CD4-positive, alpha-beta T cell treated with Interleukin-17A for 1 hour (primary cell): ENCODE results near the gene CDK8.

ENCODE experiments used
- DNase-seq: peaks from one replicate; pipeline ENCODE4 v3.0.0-alpha.2; 2020

The CDK8 gene

DNA sequence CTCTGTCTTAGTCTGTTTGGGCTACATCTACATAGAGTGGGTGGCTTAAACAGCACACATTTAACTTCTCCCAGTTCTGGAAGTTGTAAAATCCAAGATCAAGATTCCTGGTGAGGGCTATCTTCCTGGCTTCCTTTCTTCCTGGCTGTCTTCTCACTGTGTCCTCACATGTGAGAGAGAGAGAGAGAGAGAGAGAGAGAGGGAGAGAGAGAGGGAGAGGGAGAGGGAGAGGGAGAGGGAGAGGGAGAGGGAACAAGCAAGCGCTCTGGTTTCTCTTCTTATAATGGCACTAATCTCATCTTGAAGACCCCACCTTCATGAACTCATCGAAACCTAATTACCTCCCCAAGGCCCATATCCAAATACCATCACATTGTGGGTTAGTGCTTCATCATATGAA is 69.2 kb downstream of the CDK8 start:
- no peak for DNase-seq

DNA sequence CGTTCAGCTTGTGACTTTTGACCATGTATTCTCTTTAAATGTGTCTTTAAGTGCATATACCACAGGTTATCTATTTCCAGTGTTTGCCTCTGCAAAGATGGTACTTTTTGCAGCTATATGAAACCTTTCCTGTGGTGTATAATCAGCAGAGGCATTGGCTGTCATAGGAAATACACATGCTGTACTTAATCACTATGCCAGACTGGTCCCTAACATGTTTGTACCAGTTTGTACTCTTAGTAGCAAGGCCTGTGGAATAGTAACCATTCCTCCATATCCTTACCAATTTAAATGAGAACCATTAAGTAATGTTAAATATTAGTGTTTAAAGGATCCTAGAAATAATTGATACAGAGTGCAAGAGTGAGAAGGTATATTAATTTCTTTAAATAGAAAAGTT is 69.8 kb downstream of the CDK8 start:
- DNase-seq, result no peak

GRCh38 chr13:26324294-26324693 is 70.4 kb downstream of the CDK8 start:
- DNase-seq, result no peak

DNA sequence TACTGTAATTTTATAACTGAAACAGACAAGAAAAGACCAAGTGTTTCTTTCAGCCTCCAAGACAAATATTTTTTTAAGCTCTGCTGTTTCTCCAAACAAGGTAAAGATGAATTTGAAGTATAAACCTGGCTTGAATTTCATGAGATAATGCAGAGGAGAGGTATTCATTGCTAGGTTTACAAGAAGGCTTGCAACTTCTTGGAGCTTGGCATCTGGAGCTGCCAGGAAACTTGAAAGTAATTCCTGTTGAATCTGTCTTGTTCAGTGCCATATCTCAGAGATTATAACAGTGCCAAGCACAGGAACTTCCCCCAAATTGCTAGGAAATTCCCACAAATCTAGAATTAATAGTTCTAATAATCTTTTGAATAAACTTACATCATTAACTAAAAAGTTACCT is 70.9 kb downstream of the CDK8 start:
- DNase-seq, result no peak

DNA sequence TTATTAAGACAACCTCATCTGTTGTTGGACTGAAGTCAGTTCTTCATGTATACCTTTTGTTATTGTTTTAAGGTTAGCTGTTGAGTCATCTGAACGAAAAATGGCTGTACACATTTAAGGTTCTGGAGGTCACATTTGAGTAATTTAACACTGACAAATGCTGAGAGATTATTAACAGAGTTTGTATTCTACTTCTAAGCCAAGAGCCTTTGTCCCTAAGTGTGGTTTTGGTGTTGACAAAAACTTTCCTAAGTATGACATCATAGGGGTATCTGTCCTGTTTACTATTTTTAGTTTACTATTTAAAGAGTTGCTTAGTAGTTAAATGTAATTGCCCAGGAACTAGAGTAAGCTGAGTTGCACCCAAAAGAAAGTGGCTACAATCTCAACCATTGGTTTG is 71.9 kb downstream of the CDK8 start:
- no peak for DNase-seq

GRCh38 chr13:26326562-26326961 is 72.6 kb downstream of the CDK8 start:
- no peak for DNase-seq

- no peak for DNase-seq
Observed at GRCh38 chr13:26327940-26328725, 74.2 kb downstream of the CDK8 start.

- DNase-seq, result no peak
Observed at GRCh38 chr13:26335158-26335557, 81.2 kb downstream of the CDK8 start.

DNA sequence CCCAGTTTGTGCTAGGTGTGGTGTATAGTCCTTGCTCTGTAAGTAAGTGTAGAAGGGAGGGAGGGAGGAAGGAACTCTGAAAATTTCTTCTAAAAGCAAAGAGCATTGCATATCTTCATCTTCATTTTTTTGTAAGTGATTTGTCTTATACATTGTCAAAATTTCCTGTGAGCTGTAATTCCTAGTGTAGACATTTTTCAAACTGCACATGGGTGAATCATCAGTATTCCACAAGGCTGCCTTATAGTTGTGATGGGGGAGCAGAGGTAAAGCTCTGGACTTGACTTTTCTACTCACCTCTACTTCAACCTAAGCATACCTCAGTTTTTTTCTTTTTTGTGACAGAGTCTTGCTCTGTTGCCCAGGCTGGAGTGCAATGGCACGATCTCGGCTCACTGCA is 86.9 kb downstream of the CDK8 start:
- DNase-seq, result no peak

DNA sequence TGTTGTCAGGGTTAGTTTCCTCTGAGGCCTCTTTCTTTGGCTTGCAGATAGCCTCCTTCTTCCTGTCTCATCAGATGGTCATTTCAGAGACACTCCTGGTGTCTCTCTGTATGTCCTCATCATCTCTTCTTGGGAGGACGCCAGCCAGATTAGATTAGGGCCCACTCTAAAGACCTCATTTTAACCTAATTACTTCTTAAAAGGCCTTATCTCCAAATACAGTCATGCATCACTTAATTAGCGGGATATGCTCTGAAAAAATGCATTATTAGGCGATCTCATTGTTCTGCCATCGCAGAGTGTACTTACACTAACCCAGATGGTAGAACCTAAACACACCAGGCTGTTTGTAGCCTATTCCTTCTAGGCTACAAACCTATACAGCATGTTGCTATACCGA is 89.0 kb downstream of the CDK8 start:
- DNase-seq, result no peak

GRCh38 chr13:26343816-26344215 is 89.9 kb downstream of the CDK8 start:
- DNase-seq, result no peak

- DNase-seq, result no peak
Observed at GRCh38 chr13:26344980-26345379, 91.1 kb downstream of the CDK8 start.

- DNase-seq, result no peak
Observed at GRCh38 chr13:26348966-26349365, 95.0 kb downstream of the CDK8 start.

- no peak for DNase-seq
Observed at GRCh38 chr13:26362261-26362660, 108.3 kb downstream of the CDK8 start.

DNA sequence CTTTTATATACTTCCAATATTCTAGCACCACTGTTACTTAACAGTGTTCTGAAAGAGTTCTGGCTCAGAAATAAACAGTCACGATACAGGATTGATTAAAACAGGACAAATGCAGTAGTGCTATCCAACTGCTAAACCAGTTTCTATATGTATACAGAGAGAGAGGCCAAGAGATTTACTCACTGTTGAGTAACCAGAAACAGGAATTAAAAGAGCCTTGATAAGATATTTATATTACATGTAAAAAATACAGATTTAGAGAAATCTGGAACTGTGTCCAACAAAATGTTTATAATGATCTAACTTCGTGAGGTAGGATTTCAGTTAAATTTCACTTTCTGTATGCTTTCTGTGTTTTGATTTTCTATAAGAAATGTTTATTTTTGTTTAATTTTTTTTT is 116.6 kb downstream of the CDK8 start:
- DNase-seq, result no peak

GRCh38 chr13:26372747-26373146 is 118.8 kb downstream of the CDK8 start:
- peak; percentile 5 for DNase-seq

DNA sequence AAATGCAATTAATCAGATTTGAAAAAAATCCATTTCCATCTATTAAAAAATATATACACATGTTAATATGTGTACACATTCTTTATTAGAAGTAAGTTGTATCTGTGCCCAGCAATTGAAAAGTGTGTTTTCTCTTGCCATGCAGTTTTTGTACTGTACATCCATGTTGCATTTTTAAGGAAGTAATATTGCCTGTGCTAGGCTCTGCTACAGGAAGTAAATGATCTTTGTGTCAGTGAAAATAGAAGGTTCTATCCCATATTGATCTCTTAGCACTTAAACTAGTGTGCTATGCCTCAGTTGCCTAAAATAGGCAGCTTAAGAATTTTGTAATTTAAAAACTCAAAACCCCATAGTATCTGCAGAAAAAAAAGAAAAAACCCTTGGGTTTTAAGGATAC is 122.5 kb downstream of the CDK8 start:
- DNase-seq, result no peak

DNA sequence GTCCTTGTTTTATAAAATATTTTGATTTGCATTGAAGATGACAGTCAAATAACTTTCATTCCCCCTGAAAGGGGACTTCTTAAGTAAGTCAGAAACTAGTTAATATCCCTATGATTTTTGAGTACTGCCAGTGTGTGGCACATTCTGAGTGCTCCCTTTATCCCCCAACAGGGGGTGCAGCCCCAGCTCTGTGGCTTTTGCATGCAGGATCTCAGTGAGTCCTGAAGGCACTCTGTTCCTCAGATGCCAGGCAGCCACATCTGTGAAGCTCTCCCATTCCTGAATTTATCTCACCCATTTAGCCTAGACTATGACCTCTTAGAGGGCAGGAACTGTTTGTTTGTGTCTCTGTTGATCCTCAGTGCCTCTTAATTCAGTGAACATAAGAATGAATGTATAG is 123.1 kb downstream of the CDK8 start:
- no peak for DNase-seq

DNA sequence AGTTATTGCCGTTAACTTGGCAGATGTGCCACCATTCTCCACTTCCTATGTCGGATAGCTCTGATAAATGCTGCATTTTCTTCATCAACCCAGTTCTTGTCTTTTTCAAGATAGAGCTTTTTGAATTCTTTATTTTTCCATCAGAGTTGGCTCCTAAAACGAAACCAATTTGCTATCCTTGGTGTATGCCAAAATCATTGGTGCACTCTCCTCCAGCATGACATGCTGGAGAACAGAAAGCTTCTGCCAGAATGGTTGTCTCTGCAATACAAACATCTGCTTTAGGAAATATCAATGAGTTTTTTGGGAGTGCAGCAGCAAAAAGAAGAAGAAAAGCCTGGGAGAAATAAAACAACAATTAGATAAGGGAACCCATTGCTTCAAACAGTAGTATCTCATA is 124.2 kb downstream of the CDK8 start:
- no peak for DNase-seq

DNA sequence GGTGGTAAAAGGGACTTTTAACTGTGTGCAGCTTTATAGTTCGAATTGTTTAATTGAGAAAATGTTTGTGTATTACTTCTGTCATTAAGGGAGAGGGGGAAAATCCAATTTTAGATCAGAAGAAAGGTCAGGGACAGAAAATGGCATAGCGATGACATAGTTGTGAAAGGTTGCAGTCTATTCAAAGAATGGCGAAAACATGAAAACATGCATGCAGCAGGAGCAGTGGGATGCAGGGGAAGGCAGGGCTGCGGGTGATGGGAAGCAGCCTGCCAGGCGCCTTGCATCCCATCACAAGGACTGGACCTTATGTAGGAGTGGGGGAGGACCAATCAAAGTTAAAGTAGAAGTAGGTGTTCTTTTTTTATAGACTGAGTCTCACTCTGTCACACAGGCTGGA is 125.9 kb downstream of the CDK8 start:
- no peak for DNase-seq

- no peak for DNase-seq
Observed at GRCh38 chr13:26380930-26381329, 127.0 kb downstream of the CDK8 start.

DNA sequence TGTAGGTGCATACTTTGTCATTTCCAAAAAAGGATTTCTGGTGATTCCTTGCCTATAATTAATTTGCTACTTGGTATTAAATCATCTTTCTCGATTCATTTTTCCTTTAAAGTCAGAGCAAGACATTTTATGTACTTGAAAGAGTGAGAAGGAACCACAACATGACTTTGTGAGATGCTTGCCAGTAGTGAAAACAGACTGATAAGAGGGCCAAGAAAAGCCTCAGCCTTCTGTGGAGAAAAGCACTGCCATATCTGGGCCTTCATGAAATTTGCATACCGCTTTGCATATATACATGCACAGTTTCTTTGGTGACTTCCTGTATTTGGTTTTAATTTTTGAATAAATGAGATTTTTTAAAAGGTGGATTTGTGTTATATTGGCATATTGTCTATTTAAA is 128.4 kb downstream of the CDK8 start:
- no peak for DNase-seq

GRCh38 chr13:26382835-26383234 is 128.9 kb downstream of the CDK8 start:
- DNase-seq, result no peak

DNA sequence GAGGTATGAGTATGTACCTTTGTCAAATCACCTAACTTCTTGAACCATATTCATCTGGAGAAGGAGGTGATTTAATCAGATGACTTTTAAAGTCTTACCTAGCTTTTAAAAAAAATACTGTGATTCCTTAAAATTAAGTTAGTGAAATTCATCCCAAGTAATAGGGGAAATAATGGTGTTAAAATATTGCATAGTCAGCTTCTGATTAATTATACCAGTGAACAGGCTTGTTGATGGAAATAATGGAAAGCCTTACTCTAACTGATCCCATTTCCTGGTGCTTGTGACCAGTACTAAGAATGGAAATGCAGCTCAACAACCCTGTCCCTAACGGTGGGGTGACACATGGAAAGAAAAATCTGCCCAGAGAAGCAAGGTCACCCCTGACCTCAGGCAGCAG is 130.7 kb downstream of the CDK8 start:
- DNase-seq, result no peak

- no peak for DNase-seq
Observed at GRCh38 chr13:26386026-26386425, 132.1 kb downstream of the CDK8 start.
